Frontal cortex (tissue), 4 donors: ENCODE results near the gene TMPRSS3. TPM values are rescaled to one million over a fixed set of nuclear protein-coding genes. Genes with fewer than 3 reads are reported as not detected.

Experiments used
- DNase-seq, 2 donors: peaks; one replicate each; pipeline ENCODE4 v3.0.0; 2012; ENCODE audit warnings: low spot score in 2 of 2
- FAIRE-seq: peaks from 2 replicates; lab custom pipeline; 2012; peaks lifted over from hg19 to GRCh38; lab: Jason Lieb, UNC
- total RNA-seq: library from RNA; depleted of rRNA; stranded (reverse); fragments of >200 nt; gene quantifications from one replicate; pipeline ENCODE4 v1.2.3, GENCODE V29; 2014
- donor health status: control.
- donor health status: control.
- donor health status: control.

TMPRSS3 gene
- total RNA-seq, 1 donor from 2014 or later = not detected

DNA sequence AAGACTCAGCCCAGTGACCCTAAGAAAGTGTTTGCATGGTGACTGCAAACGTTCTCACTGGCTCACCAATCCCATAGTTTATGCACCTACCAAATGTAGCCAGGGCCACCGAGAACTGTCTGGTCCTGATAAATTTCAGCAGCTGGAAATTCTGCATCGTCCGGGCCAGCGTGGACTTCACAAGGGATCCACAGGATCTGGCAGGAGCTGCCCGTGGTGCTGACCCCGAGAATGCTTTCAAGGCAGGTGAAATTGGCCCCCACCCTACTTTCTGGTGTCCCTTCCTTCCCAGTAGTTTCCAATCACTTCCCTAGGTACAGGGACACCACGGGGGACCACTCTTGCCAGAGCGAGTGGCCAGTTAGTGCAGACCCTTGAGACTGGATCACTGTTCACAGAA is 34.0 kb upstream of the TMPRSS3 start:
- no peak for DNase-seq
- FAIRE-seq = no peak

DNA sequence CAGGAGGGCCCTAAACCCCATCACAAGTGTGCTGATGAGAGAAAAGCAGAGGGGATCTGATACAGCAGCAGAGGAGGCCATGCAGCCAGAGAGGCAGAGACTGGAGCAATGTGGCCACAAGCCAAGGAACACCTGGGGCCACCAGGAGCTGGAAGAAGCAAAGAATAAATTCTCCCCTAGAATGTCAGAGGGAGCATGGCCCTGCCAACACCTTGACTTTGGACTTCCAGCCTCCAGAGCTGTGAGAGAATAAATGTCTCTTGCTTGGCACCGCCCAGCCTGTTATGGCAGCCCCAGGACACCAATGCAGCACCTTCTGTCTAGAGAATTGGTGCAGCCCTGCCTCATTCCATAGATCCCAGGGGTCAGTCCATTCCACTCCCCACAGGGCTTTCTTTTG is 33.2 kb upstream of the TMPRSS3 start:
- FAIRE-seq (no peak), DNase-seq (no peak)

DNA sequence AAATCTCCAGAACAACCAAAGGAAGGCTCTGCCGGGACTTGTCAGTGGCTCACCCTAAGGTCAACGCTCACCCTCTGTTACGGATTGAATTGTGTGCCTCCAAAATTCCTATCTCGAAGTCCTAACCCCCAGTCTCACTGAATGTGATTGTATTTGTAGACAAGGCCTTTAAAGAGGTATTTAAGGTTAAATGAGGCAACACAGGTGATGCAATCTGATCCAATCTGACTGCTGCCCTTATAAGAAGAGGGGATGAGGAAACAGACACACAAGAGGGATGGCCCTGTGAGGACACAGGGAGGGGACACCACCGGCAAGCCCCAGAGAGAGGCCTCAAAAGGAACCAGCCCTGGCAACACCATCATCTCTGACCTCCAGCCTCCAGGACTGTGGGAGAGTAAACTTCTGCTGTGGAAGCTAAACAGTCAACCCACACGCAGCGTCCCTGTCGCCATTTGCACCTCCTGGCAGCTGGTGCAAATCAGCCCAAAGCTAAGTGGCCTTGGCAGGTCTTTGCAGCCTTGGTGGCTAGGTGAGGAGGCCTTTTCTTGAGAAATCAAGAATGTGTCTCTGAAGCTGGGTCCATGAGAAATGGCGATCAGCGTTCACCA is 32.1 kb upstream of the TMPRSS3 start:
- FAIRE-seq = no peak
- no peak for DNase-seq

DNA sequence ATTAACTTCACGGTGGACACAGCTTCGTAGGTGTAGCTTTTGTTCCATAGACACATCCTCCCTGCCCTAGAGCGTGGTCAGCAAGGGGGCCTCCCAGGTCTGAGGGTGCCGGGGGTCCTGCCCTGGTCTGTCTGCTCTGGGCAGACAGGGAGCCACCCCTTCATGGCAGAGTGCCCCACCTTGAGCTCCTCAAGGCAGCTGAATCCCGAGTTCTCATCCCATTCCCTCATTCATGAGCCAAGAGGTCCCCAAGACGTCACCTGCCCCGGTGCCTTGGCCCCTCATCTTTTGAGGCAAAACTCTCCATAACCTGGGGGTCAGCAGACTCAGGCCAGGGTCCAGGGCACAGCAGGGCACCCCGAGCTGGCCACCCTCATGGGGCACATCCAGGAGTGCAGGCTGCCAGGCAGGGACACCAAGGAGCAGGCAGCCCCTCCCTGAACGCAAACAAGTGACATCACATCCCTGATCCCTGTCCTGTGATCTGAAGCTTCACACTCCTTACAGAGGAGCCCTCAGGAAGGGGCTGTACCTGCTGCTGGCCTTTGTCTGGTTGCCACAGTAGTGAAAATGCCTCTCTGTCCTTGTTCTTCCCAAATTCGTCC is 31.1 kb upstream of the TMPRSS3 start:
- FAIRE-seq (no peak), DNase-seq (no peak)

DNA sequence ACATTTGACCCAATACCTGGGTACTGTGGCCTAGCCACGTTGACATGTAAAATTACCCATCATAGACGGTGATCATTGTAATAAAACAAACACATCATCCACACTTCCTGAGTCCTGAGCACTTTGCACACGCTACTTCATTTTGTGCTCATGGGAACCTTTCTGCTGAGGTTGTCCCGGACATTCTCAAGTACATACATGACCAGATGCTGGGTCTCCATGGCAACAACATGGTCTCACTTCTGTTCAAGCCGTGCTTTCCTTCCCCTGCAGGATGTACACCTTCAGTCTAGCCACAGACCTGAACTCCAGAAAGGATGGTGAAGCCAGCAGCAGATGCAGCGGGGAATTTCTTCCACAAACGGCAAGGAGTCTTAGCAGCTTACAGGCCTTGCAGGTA is 30.6 kb upstream of the TMPRSS3 start:
- DNase-seq = no peak

DNA sequence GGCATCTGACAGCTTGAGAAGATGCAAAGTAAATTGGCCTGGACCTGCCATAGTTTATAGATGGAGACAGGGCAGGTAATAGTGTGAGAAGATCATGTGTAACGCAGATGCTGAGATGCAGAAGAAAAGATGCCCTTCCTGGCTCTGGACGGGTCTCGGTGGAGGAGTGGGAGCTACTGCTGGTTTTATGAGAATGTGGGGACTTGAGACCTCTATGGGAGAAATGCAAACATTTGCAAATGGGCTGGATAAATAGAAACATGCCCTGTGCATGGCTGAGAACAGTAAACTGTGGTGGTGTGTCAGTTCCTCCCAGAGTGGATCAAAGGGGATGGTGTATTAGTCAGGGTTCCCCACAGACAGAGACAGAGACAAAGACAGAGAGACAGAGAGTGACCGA is 29.7 kb upstream of the TMPRSS3 start:
- no peak for FAIRE-seq
- DNase-seq = no peak

More for the DNA sequence above, 30.6 kb upstream of the TMPRSS3 start:
- FAIRE-seq = no peak

DNA sequence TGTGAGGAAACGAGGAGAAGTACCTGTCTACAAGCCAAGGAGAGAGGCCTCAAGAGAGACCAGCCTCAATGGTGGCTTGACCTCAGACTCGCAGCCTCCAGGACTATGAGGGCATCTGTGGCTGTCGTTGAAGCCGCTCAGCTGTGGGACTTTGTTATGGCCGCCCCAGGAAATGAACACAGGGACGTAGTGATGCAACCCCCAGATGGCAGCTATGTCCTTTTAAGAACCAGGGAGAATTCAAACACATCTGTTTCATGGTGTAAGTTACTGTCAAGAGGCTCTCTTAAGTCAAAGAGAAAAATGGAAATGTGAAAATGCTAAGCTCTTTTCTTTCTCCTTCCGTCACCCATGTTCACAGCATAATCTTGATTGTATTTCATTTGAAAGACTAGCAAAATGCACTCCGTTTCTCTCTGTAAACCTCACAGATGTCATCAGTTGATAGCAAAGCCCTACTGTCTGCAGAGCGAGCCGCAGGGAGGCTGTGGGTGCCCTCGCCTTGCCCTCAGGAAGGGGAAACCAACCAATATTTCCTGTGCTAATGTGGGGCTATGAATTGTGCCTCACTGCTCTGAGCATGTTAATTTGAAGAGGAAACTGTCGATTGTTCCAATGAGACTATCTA is 29.2 kb upstream of the TMPRSS3 start:
- DNase-seq (no peak), FAIRE-seq (no peak)

DNA sequence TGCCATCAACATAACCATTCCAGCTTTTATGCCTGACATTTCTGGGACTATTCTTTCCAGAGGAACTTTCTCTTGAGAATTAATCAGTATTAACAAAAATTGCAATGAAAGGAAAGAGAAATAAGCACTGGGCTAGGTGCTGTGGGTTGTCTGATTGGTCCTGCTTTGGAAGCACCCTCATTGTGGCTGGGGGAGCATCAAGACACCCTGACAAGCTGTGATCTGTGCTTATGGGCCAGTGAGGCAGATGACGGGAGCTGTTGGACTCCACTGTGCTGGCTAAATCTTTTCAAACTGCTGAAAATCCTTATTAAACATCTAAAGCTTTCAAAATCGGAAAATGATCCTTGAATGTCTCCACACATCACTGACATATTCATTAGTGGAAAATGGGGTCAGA is 27.8 kb upstream of the TMPRSS3 start:
- DNase-seq = no peak
- no peak for FAIRE-seq

DNA sequence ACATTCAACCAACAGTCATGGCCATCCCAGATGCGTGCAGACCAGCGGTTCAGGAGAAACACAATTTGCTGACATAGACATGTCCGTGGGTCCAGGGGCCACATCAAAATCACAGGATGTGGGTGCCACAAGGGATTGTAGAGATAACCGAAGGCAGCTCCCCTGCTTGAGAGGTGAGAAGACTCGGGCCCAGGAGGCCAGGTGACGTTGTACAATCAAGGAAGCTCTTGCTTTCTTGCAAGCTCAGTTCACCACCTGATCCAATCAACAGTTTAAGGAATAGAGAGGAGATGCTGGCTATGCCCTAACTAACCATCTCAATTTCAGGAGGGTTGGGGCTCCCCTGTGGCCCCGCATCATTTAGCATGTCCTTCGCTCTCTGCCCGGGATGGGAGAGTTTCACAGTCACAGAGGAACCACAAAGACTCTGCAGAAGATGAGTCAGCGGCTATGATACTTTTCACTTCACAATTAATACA is 27.4 kb upstream of the TMPRSS3 start:
- FAIRE-seq = no peak
- no peak for DNase-seq

DNA sequence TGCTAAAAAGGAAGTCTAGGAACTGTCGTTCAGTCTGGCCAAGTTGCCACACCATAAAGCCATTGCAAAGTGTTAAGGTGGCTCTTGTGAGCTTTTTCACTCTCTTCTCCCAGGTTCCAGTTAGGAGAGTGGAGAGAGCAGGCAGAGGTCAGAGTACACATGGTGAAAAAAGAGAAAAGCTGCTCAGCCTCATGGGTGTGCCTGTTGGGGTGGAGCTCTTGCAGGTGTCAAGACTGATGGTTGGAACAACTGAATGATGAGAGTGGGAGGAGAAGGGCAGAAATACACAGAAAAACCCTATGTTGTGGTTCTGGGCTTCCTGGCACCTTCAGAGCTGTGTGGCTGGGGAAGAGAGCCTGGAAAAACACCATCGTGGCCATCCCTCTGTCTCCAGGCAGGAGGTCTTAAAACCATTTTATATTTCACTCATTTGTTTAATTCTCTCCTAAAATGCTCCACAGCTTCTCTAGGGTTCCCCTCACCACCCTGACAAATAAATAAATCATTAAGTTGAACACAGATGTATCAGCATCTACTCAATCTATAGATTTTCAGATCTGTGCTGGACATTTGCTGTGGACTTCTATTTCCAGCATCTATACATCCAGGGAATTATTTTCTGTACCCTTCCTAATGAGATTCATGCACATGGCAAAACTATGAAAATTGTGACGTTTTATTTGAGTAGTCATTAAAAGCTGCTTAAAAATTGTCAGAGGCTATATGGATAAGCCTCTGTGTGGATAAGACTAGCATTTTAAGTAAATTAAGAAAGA is 25.4 kb upstream of the TMPRSS3 start:
- FAIRE-seq (no peak), DNase-seq (no peak)

DNA sequence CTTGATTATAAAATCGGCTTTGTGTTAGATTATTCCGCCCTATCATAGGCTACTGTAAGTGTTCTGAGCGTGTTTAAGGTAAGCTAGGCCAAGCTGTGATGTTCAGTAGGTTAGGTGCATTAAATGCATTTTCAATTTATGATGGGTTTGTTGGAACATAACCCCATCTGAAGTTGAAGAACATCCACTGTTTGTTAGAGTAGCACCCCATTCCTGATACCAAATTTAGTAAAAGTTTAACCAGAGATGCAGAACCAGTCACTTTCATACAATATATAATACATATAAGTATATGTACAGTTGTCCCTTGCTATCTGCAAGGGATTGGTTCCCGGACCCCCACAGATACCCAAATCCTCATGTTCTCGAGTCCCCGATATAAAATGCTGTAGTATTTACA is 24.0 kb upstream of the TMPRSS3 start:
- FAIRE-seq (no peak), DNase-seq (no peak)

DNA sequence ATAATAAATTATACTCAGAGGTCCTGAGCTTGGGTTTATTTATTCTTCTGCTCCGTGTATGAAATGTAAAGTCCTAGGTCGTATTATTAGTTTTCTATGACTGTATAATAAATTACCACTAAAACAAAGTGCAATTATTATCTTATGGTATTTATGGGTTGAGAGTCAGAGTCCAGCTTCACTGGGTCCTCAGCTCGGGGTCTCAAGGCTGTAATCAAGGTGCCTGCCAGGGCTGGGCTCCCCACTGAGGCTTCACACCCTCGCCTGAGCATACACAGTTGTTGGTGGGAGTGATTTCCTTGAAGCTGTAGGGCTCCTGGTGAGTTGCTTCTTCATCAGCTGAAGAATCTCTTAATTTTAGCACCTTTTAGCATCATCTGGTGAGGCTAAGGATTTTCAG is 23.0 kb upstream of the TMPRSS3 start:
- FAIRE-seq (no peak), DNase-seq (no peak)

DNA sequence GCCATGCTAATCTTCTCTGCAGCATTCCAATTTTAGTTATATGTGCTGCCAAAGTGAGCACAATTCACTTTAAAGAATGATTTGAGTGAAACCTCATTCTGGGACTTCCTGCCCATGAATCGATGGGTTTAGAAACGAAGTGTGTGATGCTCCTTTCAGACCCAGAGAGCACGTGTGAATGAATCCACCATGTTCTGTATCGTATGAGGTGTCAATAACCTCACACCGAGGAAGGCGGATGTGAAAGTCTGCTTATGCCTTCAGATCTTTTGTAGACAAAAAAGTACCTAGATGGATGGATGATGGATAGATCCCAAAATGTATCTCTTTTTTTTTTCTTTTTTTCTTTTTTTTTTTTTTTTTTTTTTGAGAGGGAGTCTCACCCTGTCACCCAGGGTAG is 21.7 kb upstream of the TMPRSS3 start:
- no peak for FAIRE-seq
- DNase-seq = no peak

DNA sequence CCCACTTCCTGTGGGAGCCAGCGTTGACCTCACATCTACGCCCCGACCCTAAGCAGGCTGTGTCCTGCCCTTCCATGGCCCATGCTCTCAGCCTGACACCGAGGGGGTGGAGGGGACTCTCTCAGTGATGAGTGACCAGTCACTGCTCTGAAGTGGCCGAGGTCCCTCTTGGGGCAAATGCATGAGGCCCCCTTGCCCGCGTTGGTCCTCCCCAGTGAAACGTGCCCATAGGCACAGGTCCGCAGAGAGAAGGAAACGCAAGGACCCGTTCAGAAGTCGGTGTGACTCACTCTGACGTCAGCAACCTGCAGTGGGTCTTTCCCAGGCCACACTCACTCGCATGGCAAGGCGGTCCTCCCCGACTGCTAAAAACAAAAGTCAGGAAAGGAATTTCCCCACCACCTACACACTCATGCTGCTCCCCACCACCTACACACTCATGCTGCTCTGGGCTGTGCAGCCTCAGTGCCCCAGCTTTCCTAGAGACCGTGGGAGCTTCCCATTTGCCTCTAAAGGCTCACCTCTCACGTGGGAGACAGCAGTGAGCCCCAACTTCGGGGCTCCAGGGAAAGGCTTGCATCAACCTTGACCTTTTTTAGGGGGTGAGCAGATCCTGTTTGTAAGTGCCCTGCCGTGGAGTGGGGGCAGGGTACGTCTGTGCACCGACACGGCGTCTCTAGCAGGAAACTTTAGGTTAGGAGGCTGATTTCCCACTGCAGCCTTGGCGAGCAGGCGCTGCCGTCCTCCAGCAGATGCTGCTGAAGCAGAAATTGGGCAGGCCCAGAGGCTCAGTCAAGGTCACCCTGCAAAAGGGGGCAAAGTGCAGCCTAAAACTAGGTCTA is 19.3 kb upstream of the TMPRSS3 start:
- FAIRE-seq = no peak

DNA sequence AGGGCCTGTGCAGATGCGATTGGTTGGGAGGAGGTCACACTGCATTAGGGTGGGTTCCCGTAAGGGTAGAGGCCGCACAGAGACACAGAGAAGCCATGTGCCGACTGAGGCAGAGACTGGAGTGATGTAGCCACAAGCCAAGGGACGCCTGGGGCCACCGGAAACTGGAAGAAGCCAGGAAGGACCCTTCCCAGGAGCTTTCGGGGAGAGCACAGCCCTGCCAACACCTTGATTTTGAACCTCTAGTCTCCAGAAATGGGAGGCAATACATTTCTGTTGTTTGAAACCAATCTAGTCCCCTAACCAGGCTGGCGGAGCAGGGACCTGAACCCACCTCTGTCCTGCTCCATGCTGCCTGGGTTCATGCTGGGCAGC is 18.7 kb upstream of the TMPRSS3 start:
- FAIRE-seq (no peak), DNase-seq (no peak)

More for the DNA sequence above, 19.3 kb upstream of the TMPRSS3 start:
- peak in 1 of 2 donors; percentile 54 for DNase-seq

DNA sequence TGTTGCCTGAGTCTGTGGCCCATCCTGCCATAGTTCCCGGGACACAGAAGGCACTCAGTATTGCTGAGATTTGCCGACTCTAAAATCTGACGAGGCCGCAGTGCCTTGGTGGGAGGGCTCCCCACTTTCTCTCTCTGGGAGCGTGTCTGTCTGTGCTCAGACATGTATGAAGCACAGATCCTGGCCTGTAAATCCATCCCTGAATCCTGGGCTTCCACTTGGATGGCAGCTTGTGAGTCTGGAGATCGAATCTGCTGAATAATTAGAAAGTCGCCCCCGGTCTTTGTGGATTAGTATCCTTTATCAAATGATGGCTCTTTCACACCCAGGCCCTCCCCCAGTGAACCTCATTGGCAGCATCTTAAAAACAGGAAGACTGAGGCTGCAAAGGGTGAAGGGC is 18.2 kb upstream of the TMPRSS3 start:
- DNase-seq = no peak
- FAIRE-seq = no peak

DNA sequence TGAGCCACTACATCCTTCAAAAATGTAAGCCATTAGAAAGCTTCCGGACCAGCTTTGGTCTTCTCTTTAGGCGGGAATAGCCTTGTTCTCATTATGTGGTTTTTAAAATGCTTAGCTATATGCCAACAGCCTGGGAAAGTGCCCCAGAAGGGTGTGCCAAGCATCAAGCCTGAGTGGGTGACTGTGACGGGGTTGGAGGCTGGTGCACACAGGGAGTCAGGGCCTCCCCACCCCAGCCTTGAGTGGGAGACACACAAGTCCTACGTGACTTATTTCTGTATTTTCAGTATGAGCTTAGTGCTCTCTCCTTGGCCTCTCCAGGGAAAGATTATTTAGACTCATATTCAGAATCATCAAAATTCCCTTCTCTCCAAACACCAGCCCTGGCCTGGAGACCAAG is 17.6 kb upstream of the TMPRSS3 start:
- no peak for FAIRE-seq

DNA sequence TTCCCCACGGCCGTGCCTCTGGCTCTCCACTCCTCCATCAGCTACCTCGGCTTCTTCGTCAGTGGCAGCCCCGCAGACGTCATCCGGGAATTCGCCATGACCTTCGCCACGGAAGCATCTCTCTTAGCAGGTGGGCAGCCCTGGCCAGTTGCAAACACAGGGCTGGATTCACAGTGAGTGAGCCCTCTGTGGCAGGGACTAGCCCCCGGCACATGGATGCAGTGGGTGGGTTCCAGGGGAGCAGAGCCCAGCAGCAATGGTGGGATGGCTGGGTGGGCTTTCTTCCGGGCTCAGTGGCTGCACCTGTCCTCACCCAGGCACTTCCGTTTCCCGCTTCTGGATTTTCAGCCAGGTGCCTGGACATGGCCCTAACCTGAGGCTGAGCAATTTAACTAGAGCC is 17.2 kb upstream of the TMPRSS3 start:
- DNase-seq = no peak
- FAIRE-seq = no peak

More for the DNA sequence above, 17.6 kb upstream of the TMPRSS3 start:
- no peak for DNase-seq

DNA sequence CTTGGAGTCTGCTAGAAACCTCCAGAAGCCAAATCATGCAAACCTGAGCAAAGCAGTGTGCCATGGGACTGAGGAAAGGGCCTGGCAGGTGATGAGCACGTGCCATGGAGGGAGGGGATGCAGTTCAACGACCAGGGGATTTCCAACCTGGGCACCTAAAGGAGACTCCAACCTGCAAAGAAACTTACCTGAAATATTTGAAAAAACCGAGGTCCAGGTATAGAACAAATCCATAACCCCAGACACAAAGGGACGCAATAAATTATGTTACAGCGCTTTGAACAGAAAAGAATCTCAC is 16.7 kb upstream of the TMPRSS3 start:
- DNase-seq (no peak), FAIRE-seq (no peak)
